DOHH2 (cell line): Measurements from ENCODE around the gene PLXNA3.

Experiments
- H3F3A ChIP-seq: fragments of 200-600 bp; sonication (generic), shearing (Covaris generic); 2 replicates; pipeline ENCODE4 v1.6.0; 2016; ENCODE audit warnings: antibody characterized with exemption, mild to moderate bottlenecking; ENCODE audit not compliant: control insufficient read depth, insufficient read depth
- H3K27ac ChIP-seq: fragments of 200-600 bp; sonication (generic); 2 replicates; pipeline ENCODE4 v1.5.1; 2014; ENCODE audit warnings: low read depth, mild to moderate bottlenecking, low read length, moderate library complexity
- H3K27me3 ChIP-seq: fragments of 200-600 bp; sonication (generic); 2 replicates; pipeline ENCODE4 v1.6.1; 2014; ENCODE audit warnings: mild to moderate bottlenecking, low read length, mixed read lengths; ENCODE audit not compliant: control insufficient read depth
- H3K36me3 ChIP-seq: fragments of 200-600 bp; sonication (generic); 2 replicates; pipeline ENCODE4 v1.6.1; 2014; ENCODE audit warnings: mild to moderate bottlenecking, low read length, moderate library complexity, mixed read lengths; ENCODE audit not compliant: control insufficient read depth
- H3K4me1 ChIP-seq: fragments of 200-600 bp; sonication (generic); 2 replicates; pipeline ENCODE4 v1.6.1; 2014; ENCODE audit warnings: mild to moderate bottlenecking, low read length, mixed read lengths; ENCODE audit not compliant: control insufficient read depth
- H3K4me2 ChIP-seq: fragments of 200-600 bp; sonication (generic); 2 replicates; pipeline ENCODE4 v1.6.0; 2014; ENCODE audit warnings: mild to moderate bottlenecking, low read length, moderate library complexity
- H3K4me3 ChIP-seq: fragments of 200-600 bp; sonication (generic); 2 replicates; pipeline ENCODE4 v1.5.1; 2014; ENCODE audit warnings: mild to moderate bottlenecking, low read length, mixed read lengths
- H3K79me2 ChIP-seq: fragments of 200-600 bp; sonication (generic); 2 replicates; pipeline ENCODE4 v1.6.1; 2014; ENCODE audit warnings: mild to moderate bottlenecking, low read length, mixed read lengths; ENCODE audit not compliant: control insufficient read depth
- H3K9me2 ChIP-seq: fragments of 200-600 bp; sonication (generic); replicated peaks from 2 replicates; pipeline ENCODE4 v1.6.1; 2014; ENCODE audit warnings: mild to moderate bottlenecking, low read length, mixed read lengths; ENCODE audit not compliant: control insufficient read depth
- H3K9me3 ChIP-seq: fragments of 200-600 bp; sonication (generic); 2 replicates; pipeline ENCODE4 v1.6.1; 2014; ENCODE audit warnings: antibody characterized with exemption, low read length, mixed read lengths; ENCODE audit not compliant: control insufficient read depth, insufficient read depth
- H4K20me1 ChIP-seq: fragments of 200-600 bp; sonication (generic); 2 replicates; pipeline ENCODE4 v1.6.0; 2014; ENCODE audit warnings: low read depth, mild to moderate bottlenecking, antibody characterized with exemption, low read length, moderate library complexity; ENCODE audit not compliant: control insufficient read depth, insufficient read depth
- EZH2phosphoT487 ChIP-seq: fragments of 200-600 bp; sonication (generic); IDR thresholded peaks from 2 replicates; pipeline ENCODE4 v1.6.1; 2017; ENCODE audit warnings: borderline replicate concordance, mild to moderate bottlenecking, antibody characterized with exemption, low read length, moderate library complexity, mixed read lengths
- TF ChIP-seq, protein P1 (sequence below): fragments of 200-600 bp; sonication (generic); IDR thresholded peaks from one replicate; pipeline ENCODE4 v1.5.1; 2014; ENCODE audit warnings: antibody characterized with exemption, mild to moderate bottlenecking, low read depth, low read length; ENCODE audit not compliant: poor library complexity, severe bottlenecking

PLXNA3 gene

GRCh38 chrX:154426916-154427770, 30.9 kb upstream of the PLXNA3 start:
- Histone ChIP-seq H3K36me3 (no peaks in the 10 kb centered on the region; the same call in 1 of the 2 replicates), H3K4me2 (peak overlapping the region; percentile 87), H3K9me3 (no peaks in the 10 kb centered on the region), H3K9me2 (no peaks in the 10 kb centered on the region), H3F3A (no peaks in the 10 kb centered on the region), H3K27ac (no peak overlapping the region), H3K4me3 (peak overlapping the region; percentile 84), H4K20me1 (no peaks in the 10 kb centered on the region), H3K79me2 (peaks cover 25% of the 10 kb centered on the region), H3K27me3 (no peaks in the 10 kb centered on the region), H3K4me1 (peaks cover 17% of the 10 kb centered on the region)
- no peak for TF ChIP-seq EZH2phosphoT487
- TF ChIP-seq, protein P1, sequence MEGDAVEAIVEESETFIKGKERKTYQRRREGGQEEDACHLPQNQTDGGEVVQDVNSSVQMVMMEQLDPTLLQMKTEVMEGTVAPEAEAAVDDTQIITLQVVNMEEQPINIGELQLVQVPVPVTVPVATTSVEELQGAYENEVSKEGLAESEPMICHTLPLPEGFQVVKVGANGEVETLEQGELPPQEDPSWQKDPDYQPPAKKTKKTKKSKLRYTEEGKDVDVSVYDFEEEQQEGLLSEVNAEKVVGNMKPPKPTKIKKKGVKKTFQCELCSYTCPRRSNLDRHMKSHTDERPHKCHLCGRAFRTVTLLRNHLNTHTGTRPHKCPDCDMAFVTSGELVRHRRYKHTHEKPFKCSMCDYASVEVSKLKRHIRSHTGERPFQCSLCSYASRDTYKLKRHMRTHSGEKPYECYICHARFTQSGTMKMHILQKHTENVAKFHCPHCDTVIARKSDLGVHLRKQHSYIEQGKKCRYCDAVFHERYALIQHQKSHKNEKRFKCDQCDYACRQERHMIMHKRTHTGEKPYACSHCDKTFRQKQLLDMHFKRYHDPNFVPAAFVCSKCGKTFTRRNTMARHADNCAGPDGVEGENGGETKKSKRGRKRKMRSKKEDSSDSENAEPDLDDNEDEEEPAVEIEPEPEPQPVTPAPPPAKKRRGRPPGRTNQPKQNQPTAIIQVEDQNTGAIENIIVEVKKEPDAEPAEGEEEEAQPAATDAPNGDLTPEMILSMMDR, result no peak

GRCh38 chrX:154428176-154429171, 29.6 kb upstream of the PLXNA3 start, which contains the start of gene ATP6AP1:
ATP6AP1 (plus strand) TSS chrX:154428677; CDS start chrX:154428693, 16 bp downstream.
- Histone ChIP-seq H3K4me1 (peaks cover 17% of the 10 kb centered on the region), H3K4me3 (peak within 1 kb of the TSS; percentile 84), H3K36me3 (no peaks in the 10 kb centered on the region; the same call in 1 of the 2 replicates), H3K4me2 (peak within 1 kb of the TSS; percentile 87), H4K20me1 (no peaks in the 10 kb centered on the region), H3K9me2 (no peaks in the 10 kb centered on the region), H3K27ac (no peak within 1 kb of the TSS; the same call in 1 of the 2 replicates), H3F3A (no peaks in the 10 kb centered on the region), H3K27me3 (no peaks in the 10 kb centered on the region), H3K79me2 (peaks cover 25% of the 10 kb centered on the region), H3K9me3 (no peaks in the 10 kb centered on the region)
- TF ChIP-seq EZH2phosphoT487, result no peak
- TF ChIP-seq, protein P1, result peak; percentile 38

DNA sequence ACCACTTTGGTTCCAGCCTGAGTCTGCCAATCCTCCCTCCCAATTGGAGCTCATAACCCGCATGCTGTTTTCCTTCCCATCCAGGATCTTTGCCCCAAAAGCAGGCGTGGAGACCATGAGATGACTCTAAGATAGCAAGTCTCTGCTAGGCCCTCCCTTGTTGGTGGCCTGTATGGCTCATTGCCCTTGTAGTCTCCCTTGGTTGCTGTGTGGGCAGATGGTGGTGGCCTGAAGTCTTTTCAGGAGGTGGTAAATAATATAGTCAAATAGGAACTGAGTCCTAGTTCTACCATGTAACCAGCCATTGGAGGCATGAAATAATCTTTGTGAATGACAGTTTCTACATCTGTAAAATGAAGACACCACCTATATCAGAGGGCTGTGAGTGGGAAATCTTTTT, 28.4 kb upstream of the PLXNA3 start:
- Histone ChIP-seq H3K27ac (no peak overlapping the region), H3K4me1 (peaks cover 17% of the 10 kb centered on the region), H3F3A (no peaks in the 10 kb centered on the region)

More for the DNA sequence above, 28.4 kb upstream of the PLXNA3 start:
- Histone ChIP-seq H3K36me3 (no peaks in the 10 kb centered on the region; the same call in 1 of the 2 replicates), H3K4me2 (peak overlapping the region; percentile 87), H4K20me1 (no peaks in the 10 kb centered on the region), H3K9me2 (no peaks in the 10 kb centered on the region), H3K9me3 (no peaks in the 10 kb centered on the region), H3K27me3 (no peaks in the 10 kb centered on the region), H3K79me2 (peaks cover 25% of the 10 kb centered on the region), H3K4me3 (peak overlapping the region; percentile 84)
- no peak for TF ChIP-seq EZH2phosphoT487
- TF ChIP-seq, protein P1, result no peak
